DMS153 (cell line): ENCODE measurements around the gene SLC16A2.
"Not testable (repeated sequence)": the region's sequence is repeated elsewhere in the genome, so short reads cannot be mapped to it uniquely, and the experiment has no call there.

ENCODE experiments used
- DNase-seq: peaks from one replicate; lab custom pipeline; 2025; lab: John Stamatoyannopoulos, UW

SLC16A2 gene

DNA sequence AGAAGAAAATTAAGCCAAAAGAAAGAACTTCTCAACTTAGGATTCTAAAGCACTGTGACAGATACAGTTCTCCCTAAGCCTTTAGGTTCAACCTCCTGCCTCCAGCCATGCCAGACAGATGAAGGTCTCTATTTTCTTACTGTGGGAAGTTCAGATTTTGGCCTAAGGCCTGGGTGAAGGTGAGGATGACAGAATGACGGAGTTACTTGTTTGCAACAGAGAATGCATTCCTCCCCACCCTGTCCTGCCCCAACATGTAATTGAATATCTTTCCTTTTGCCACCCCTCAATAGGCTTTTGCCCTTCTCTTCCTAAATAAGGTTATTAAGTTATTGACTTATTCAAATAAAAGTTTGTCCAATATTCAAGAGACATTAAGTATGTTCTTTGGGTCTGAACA, 25.6 kb downstream of the SLC16A2 start:
- DNase-seq, result no peak

DNA sequence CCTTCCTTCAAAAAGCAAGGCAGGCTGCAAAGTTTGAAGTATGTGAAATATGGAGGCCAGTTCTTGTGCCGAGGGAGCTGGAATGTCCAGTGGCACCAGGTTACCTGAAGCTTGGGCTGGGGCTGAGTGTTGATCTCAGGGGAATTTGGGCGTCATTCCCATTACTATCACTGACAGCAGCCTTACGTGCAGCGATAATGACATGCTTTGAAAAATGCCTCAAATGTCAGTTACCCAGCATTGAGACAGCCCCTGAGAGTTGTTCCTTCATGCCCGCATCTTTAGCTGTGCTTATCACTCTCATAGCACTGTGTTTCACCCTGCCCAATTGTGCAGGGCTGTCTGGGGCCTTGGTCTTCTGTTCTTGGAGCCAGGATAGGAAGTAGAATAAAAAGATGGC, 27.4 kb downstream of the SLC16A2 start:
- DNase-seq, result no peak

DNA sequence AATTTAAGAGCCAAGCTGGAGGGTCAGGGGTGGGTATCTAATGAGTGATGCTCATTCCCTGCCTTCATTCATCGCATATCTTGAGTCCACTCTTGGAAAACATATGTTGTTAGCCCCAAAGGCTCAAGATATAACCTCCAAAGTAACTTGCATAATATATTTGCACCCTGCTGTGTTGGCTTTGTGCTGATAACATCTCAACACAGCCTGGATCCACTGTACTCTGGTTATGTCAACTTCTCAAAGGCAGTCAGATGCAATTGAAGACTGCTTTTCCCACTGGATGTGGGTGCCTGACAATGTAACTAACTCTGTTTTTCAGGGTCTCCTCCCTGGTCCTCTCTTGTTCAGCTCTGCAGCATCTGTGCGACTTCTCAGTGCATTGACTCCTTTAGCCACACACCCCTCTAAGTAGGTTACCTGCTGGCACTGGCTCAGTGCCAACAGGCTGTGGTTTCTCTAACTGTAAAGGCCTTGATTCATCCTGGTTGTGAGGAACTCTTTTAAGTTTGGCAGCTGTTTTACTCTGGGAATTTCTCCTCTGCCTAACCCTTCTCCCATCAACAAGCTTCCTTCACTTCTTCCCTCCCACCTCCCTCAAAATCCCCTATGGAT, 28.1 kb downstream of the SLC16A2 start:
- DNase-seq, result no peak

DNA sequence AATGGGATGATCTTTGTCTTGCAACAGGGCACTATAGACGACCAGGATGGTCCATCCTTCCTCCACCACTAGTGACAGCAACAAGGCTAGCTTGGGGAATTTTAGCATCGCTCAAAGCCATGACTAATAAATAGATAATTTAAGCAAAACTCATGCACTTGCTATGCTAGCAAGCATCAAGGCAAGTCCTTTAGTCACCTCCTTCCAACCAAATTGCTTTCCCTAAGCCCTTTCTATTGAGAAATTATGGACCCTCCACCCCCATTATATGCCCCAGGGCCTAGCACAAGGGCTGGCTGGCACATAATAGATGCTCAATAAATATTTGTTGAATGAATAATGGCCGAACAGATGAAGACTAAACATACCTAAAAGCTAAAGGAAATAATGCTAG, 28.6 kb downstream of the SLC16A2 start:
- DNase-seq, result no peak

DNA sequence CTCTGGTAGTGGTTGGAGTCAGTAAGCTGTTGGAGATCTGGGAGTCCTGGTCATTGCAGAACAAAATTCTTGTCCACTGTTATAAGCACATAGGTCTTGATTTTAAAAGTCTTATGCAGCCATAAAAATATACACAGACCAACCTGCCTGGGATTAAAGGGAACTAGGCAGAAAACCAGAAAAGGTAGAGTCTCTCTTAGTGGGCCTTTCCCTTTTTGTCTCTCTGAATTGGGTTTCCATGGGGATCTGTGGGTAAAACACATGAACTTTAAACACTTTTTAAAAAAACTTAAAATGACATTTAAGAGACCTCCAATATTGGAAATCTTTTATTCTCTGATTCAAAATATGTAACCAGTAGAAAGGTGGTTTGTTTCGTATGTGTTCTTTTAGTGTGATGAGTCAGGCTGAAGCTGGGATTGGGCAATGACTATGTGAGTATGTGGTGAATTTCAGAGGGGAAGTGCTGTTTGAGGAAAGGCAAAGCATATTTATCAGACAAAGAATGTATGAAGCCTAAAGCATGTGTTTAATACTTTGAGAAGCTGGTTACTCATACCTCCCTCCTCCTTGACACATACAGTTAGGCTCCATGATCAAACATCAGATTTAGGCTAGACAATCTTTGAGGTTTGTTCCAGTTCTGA, 29.6 kb downstream of the SLC16A2 start:
- DNase-seq, result no peak

DNA sequence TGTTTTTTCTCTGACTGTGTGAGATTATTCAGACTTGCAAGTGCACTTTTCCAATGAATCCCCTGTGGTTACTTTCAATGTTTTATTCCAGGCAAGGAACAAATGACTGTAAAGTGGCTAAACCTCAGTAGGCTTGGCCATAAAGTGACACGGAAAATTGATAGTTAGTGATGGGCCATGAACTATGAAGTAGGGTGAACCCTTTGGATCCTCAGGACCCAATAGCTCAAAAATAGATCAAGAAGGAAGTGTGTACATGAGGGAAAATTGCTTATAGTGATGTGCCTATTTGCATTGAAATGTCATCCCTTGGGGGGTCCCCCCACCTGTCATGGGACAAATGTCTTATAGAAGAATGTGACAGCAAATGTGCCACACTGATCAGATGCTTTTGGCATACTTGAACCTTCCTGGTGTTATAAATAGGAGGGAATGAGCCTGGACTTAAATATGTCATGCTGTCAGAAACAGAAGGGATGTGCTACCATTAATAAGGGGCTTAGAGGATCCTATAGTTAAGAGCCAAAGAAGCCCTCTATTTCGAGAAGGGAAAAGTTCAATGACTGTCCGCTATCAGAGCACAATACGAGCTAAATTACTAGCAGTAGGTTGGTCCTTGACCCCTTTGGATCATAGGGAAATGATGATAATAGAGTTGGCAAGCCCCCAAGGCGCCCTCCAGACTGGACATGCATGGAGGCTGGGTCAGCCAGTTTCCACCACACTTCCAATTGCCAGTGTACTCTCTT, 30.3 kb downstream of the SLC16A2 start:
- no peak for DNase-seq

DNA sequence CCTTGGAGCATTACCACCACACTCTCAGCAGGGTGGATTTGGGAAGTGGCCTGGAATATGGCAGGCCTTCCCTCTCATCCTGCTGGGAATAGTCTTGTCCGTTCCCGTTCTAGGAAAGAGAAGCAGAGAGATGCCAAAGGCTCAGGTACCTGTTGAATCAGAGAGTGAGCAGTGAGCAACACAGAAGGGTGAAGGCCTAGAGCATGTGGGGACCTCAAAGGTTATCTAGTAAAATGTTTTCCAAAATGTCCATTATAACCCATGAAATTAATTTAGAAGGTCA, 30.8 kb downstream of the SLC16A2 start:
- DNase-seq, result no peak

GRCh38 chrX:74453178-74453577, 31.9 kb downstream of the SLC16A2 start:
- no peak for DNase-seq

- not testable (repeated sequence) for DNase-seq
Measured at GRCh38 chrX:74454233-74454632, 32.9 kb downstream of the SLC16A2 start.

DNA sequence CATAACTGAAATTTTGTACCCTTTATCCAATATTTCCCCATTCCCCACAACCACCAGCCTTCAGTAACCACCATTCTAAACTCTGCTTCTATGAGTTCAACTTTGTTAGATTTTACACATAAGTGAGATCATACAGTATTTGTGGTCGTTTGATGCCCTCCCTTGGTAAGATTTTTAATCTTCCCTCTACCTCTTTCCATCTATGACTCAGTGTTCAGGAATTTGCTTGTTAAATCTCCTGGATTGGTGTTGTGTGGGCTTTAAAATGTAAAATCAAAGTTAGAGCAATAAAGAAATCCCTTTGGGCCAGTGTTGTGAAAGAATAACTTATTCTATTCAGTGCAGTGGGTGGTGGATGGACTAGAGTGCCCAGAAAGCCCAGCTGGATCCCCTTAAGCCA, 37.4 kb downstream of the SLC16A2 start:
- no peak for DNase-seq

DNA sequence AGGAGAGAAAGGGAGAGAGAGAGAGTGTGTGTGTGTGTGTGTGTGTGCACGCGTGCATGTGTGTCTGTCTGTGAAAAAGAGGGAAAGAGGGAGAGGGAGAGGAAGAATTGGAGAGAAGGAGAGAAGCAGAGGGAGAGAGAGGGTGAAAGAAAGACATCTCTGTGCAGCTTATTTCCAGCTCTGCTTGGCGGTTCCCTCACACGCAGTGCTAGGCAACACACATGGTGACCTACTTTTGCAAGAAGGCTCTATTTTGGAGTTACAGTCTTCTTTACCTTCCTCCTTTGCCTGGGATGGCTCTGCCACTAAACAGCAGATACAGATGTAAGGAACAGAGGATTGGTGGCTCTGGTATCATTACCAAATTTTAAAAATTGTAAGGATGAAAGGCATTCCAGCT, 40.1 kb downstream of the SLC16A2 start:
- DNase-seq, result no peak

- no peak for DNase-seq
Measured at GRCh38 chrX:74464722-74465121, 43.4 kb downstream of the SLC16A2 start.

DNA sequence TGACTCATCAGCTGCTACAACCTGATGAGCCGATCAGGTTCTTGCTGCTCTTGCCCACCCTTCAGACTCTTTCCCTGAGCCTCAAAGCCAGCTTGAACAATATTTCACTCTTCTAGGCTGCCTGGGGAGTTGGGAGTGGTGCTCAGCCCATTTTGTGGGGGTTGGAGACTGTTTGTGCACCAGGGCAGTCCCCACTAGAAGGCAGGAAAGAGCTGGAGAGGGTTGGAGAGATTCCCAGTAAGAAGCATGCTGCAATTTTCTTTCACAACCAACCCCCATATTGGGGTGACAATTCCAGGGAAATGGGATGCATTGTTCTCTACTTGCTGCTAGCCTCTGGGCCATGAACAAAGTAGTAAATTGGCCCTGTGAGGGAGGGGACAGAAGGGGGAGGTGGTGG, 44.1 kb downstream of the SLC16A2 start:
- DNase-seq, result no peak

- DNase-seq, result no peak
Measured at GRCh38 chrX:74467656-74468055, 46.4 kb downstream of the SLC16A2 start.

DNA sequence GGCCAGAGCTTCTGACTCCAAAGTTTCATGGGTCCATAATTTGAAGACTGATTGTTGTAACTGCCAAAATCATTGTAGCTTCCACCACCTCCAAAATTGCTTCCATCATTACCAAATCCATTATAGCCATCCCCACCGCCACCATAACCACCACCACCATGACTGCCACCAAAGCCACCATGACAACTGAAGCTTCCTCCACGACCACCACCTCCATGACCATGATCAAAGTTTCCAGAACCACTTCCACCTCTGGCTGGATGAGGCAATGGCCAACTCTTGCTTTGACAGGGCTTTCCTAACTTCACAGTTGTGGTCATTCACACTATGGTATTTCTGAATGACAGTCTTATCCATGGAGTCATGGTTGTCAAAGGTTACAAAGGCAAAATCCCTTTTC, 51.8 kb downstream of the SLC16A2 start:
- not testable (repeated sequence) for DNase-seq

DNA sequence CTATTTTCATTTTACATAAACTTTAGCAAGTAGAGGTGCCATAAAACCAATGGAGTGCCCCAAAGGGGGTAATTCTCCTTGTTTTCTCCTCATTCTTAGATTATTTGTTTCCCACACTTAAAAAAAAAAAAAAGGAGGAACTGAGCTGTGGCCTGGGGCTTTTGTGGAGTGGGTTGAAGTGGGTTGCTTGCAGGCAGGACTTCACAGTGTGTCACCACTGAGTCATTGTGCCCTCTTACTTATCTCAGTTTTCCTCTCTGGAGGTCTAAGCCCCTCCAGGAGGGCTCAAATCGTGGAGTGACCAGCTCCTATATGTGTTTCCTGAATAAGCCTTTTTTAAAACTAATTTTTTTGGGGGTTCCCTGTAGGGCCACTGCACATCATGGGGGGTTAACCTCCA, 69.0 kb downstream of the SLC16A2 start:
- no peak for DNase-seq

- DNase-seq, result no peak
Measured at GRCh38 chrX:74492720-74493201, 71.5 kb downstream of the SLC16A2 start.

GRCh38 chrX:74493806-74494205, 72.5 kb downstream of the SLC16A2 start:
- DNase-seq, result no peak

GRCh38 chrX:74498924-74499323, 77.6 kb downstream of the SLC16A2 start:
- DNase-seq, result no peak

GRCh38 chrX:74500067-74500466, 78.8 kb downstream of the SLC16A2 start:
- DNase-seq, result no peak

DNA sequence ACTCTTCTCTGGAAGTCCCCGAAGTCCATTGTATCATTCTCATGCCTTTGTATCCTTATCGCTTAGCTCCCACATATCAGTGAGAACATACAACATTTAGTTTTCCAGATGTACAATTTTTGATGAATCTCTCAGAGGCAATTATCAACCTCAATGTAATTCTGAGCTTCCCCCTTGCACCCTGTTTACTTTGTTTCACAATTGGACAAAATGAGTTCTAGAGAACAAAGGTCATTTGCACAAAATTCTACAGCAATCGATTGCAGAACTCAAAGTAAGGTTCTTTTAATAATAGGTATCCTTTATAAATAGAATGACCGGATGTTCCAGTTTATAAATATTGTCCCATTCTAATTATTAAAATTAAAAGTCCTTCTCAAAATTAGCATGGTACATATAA, 79.3 kb downstream of the SLC16A2 start:
- no peak for DNase-seq

- DNase-seq, result no peak
Measured at GRCh38 chrX:74505437-74505836, 84.1 kb downstream of the SLC16A2 start.

GRCh38 chrX:74506317-74507115, 85.2 kb downstream of the SLC16A2 start:
- DNase-seq, result no peak
